Measurements from ENCODE around the gene SOX12. TPM values are rescaled to one million over a fixed set of nuclear protein-coding genes. Genes with fewer than 3 reads are reported as not detected.
"Not testable (repeated sequence)": the region's sequence is repeated elsewhere in the genome, so short reads cannot be mapped to it uniquely, and the experiment has no call there.

Gene SOX12
- total RNA-seq, 2 experiments from 2014 or later = 4.4 to 4.7 TPM

DNA sequence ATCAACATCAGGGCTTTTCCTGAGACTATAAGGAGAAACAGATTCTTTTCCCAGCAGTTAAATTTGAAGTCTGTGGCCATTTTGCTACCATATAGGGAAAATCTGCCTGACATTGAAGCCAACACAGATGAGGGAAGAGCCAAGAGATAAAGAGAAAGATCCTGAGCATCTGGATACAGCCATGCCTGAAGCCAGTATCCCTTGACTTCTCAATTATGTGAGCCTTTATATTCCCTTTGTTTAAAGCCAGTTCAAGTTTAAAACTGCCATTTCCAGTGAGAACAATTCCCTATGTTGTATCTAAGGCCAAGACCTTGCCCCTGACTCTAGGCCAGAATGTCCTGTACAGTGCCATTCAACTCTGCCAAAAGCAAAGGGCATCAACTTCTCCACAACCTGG lies 17.8 kb downstream of the SOX12 start:
- H3K4me3 Mint-ChIP-seq = no peak overlapping the region
- CTCF ChIA-PET = no interaction called here
- H3K4me1 Mint-ChIP-seq (ENCODE audit: low read depth) = peaks cover 8% of the 10 kb centered on the region
- POLR2A ChIA-PET = no interaction called here
- H3K36me3 Mint-ChIP-seq = peaks cover 6% of the 10 kb centered on the region
- intact Hi-C loops (cut with micrococcal nuclease) = no loop called here
- DNase-seq = no peak
- peaks cover 7% of the 10 kb centered on the region for H3K9me3 Mint-ChIP-seq
- no peaks in the 10 kb centered on the region for H3K27me3 Mint-ChIP-seq
- H3K27ac Mint-ChIP-seq = no peak overlapping the region

DNA sequence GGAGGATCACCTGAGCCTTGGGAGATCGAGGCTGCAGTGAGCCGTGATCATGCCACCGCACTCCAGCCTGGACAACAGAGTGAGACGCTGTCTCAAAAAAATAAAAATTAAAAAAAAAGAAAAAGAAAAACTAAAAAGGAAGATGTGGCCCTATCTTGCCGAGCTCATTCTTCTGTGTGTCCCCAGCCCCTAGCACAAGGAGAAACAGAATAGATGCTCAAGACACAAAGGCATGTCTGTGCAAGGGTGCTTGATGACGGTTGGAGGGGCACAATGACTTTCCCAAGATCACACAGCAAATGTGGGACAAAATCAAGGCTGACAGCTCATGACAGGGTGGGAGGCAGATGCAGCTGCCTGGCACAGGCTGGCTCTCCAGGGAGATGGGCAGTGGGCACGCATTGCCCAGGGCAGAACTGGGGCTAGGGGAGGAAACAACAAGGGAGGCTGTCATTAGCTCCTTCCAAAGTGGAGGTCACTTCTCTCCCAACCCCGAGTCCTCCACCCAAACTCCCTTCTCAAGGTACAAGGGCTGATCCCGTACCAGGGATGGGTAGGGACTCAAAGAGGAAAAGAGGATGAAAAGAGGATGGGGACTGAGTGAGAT lies 20.8 kb downstream of the SOX12 start:
- ChIA-PET POLR2A (interaction anchor here (0.8 kb wide), 1 partner anchor 34 kb away, joined by 3 read pairs; the partner anchor contains the start of gene TRIB3), CTCF (interaction anchor here (0.5 to 4.2 kb wide), 4 partner anchors 8 to 86 kb away, joined by 3 to 37 read pairs (median 8); partner anchors contain the start of gene TRIB3)
- Mint-ChIP-seq H3K36me3 (peaks cover 8% of the 10 kb centered on the region), H3K27ac (peak overlapping the region; percentile 63), H3K4me3 (peak overlapping the region; percentile 76), H3K9me3 (peaks cover 7% of the 10 kb centered on the region), H3K27me3 (no peaks in the 10 kb centered on the region), H3K4me1 (ENCODE audit: low read depth) (peaks cover 12% of the 10 kb centered on the region)
- intact Hi-C loops (cut with micrococcal nuclease) = no loop called here
- DNase-seq = no peak

DNA sequence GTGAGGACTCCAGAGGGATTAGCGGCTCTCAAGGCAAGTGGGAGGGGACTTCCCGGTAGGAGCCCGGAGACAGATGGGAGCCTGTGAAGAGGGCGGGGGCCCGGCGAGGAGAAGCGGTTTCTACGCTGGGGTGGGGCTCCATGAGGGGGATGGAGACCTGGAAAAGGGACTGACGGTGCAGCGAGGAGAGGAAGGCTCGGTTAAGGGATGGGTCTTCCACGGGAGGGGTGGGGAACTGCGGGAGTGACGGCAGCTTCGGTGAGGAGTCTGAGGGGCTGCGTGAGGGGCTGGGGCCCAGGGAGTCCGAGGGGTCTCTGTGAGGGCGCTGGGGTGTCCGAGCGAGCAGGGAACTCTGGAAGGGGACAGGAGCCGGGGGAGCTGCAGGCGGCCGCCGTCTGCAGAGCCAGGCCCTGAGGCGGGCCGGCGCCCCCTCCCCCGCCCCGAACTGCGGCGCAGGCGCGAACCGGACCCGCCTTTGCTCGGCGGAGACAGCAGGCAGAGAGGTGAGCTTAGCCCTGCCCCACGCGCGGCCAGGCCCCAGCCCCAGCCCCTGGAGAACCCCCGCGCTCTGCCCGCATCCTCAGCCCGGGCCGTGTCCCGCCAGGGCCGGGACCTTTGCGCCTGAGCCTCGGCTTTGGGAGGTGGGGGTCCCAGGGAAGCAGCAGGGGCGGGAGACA lies 21.4 kb downstream of the SOX12 start, which contains the start of gene NRSN2:
Gene NRSN2, plus strand, starts transcription at position 472 of the 677 bp plus-strand sequence. CDS start 2,533 bp downstream, outside the sequence.
- ChIA-PET POLR2A (interaction anchor here (0.5 kb wide), 1 partner anchor 61 kb away, joined by 3 read pairs; the partner anchor contains the start of gene RBCK1), CTCF (interaction anchor here (0.5 to 4.2 kb wide), 4 partner anchors 8 to 85 kb away, joined by 3 to 37 read pairs (median 8); partner anchors contain the start of gene TRIB3)
- Mint-ChIP-seq H3K36me3 (peaks cover 6% of the 10 kb centered on the region), H3K4me3 (peak within 1 kb of the TSS; percentile 87), H3K9me3 (peaks cover 6% of the 10 kb centered on the region), H3K27me3 (no peaks in the 10 kb centered on the region), H3K4me1 (ENCODE audit: low read depth) (peaks cover 12% of the 10 kb centered on the region), H3K27ac (peak within 1 kb of the TSS; percentile 63)
- intact Hi-C loops (cut with micrococcal nuclease) = no loop called here
- DNase-seq = peak; percentile 44

DNA sequence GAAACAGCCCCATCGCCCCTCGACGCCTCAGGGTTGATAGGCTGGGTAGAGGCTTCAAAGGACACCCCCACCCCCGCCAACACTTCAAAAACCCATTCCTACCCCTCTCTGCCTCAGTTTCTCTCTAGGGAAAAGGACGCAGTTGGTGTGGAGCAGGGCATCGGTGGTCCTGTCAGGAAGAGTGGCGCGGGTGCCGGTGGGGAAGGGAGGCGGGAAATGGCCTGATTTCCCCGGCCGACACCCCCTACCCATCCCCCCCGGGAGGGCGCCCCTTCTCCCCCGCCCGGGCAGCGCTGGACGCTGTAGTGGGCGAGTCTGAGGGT lies 21.9 kb downstream of the SOX12 start:
- H3K27ac Mint-ChIP-seq = no peak overlapping the region
- intact Hi-C loops (cut with micrococcal nuclease) = no loop called here
- POLR2A ChIA-PET = interaction anchor here (0.5 kb wide), 1 partner anchor 61 kb away, joined by 3 read pairs; the partner anchor contains the start of gene RBCK1
- peaks cover under 1% of the 10 kb centered on the region for H3K9me3 Mint-ChIP-seq
- no peaks in the 10 kb centered on the region for H3K27me3 Mint-ChIP-seq
- H3K36me3 Mint-ChIP-seq = peaks cover 2% of the 10 kb centered on the region
- DNase-seq = no peak
- peaks cover 12% of the 10 kb centered on the region for H3K4me1 Mint-ChIP-seq (ENCODE audit: low read depth)
- H3K4me3 Mint-ChIP-seq = peak overlapping the region; percentile 87
- CTCF ChIA-PET = interaction anchor here (0.7 to 4.2 kb wide), 3 partner anchors 17 to 49 kb away, joined by 3 to 37 read pairs (median 4); partner anchors contain the start of gene TRIB3

DNA sequence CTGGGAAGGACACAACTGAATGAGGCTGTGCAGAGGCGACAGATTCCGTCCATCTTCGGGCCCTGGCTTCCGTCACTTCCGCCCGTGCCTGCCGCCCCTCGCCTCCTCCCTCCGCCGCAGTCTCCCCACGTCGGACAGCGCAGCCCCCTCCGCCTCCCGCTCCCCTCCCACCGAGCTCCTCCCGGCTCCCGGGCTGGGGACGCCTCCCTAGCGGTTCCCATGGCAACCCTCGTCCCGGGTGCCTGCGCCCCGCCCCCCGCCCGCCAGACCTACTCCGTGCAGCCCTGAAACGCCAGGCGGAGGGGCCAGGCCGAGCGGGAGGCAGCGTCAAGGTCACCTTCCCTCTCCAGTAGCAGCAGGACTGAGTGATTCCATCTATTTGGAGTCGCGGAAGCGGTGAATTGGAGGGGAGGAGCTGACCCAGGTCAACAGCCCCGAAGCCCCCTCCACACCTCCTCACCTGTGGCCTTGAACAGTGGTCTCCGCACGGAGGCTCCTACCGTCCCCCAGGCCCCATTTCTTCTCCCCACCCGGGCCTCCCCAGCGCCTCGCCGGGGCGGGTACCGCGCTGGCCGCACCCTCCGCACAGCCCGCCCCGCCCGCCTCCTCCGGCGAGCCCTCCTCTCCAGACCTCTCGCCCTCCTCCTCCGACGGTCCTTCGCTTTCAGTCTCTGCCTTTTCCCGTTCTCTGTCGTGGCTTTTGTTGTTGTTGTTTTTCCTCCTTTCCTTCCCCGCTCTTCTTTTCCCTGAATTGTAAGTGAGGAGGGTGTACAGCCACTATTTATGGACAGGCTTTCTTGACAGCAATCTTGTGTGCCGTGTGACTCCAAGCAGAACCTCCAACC lies 22.5 kb downstream of the SOX12 start:
- Mint-ChIP-seq H3K36me3 (peaks cover 2% of the 10 kb centered on the region), H3K27me3 (no peaks in the 10 kb centered on the region), H3K4me3 (peak overlapping the region; percentile 87), H3K4me1 (ENCODE audit: low read depth) (peaks cover 12% of the 10 kb centered on the region), H3K9me3 (no peaks in the 10 kb centered on the region), H3K27ac (peak overlapping the region; percentile 14)
- DNase-seq = peak; percentile 76
- intact Hi-C loops (cut with micrococcal nuclease) = no loop called here
- POLR2A ChIA-PET = interaction anchor here (0.5 to 0.8 kb wide), 2 partner anchors 60 to 194 kb away, joined by 3 read pairs; partner anchors contain the start of gene RBCK1
- CTCF ChIA-PET = interaction anchor here (0.7 to 4.2 kb wide), 3 partner anchors 17 to 49 kb away, joined by 3 to 37 read pairs (median 4); partner anchors contain the start of gene TRIB3

DNA sequence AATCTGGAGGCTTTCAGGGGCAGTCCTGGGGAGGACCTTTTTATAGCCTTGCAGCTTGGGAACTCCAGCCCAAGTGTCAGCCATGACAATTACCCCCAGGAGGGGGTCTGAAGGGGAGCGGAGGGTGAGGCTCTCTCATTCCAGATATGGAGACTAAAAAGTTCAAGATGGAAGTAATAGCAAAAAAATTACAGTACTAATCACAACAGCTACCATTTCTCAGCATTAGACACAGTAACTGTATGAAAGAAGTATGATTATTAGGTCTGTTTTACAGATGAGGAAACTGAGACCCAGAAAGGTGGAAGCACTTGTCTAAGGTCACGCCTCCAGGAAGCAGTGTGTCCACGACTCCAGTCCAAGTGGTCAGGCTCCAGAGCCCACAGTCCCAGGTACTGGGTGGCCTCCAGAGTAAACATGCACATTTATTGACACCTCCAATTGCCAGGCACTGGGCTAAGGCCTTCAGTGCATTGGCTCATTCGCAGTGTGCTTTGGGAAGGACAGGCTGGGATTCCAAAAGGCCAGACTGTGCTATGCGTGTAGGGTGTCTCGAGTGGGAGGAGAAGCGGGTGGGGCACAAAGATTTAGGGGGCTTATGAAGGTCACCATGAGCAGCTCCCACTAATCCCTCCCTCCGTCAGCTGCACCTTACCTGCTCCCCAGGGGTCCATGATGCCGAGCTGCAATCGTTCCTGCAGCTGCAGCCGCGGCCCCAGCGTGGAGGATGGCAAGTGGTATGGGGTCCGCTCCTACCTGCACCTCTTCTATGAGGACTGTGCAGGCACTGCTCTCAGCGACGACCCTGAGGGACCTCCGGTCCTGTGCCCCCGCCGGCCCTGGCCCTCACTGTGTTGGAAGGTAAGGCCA lies 23.9 kb downstream of the SOX12 start:
- Mint-ChIP-seq H3K36me3 (peaks cover 2% of the 10 kb centered on the region), H3K4me3 (no peak overlapping the region), H3K27me3 (no peaks in the 10 kb centered on the region), H3K4me1 (ENCODE audit: low read depth) (peaks cover 12% of the 10 kb centered on the region), H3K27ac (no peak overlapping the region), H3K9me3 (no peaks in the 10 kb centered on the region)
- POLR2A ChIA-PET = no interaction called here
- no peak for DNase-seq
- intact Hi-C loops (cut with micrococcal nuclease) = no loop called here
- CTCF ChIA-PET = interaction anchor here (0.6 to 1.0 kb wide), 2 partner anchors 19 to 1007 kb away, joined by 3 read pairs; no protein-coding TSS in a partner anchor

DNA sequence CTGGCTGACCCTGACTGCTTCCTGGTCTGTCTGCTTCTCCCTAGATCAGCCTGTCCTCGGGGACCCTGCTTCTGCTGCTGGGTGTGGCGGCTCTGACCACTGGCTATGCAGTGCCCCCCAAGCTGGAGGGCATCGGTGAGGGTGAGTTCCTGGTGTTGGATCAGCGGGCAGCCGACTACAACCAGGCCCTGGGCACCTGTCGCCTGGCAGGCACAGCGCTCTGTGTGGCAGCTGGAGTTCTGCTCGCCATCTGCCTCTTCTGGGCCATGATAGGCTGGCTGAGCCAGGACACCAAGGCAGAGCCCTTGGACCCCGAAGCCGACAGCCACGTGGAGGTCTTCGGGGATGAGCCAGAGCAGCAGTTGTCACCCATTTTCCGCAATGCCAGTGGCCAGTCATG lies 27.8 kb downstream of the SOX12 start:
- CTCF ChIA-PET = interaction anchor here (0.6 to 4.0 kb wide), 10 partner anchors 9 to 771 kb away, joined by 3 to 58 read pairs (median 8); no protein-coding TSS in a partner anchor
- no peak for DNase-seq
- H3K4me1 Mint-ChIP-seq (ENCODE audit: low read depth) = peaks cover 4% of the 10 kb centered on the region
- no peaks in the 10 kb centered on the region for H3K9me3 Mint-ChIP-seq
- H3K36me3 Mint-ChIP-seq = peaks cover under 1% of the 10 kb centered on the region
- H3K4me3 Mint-ChIP-seq = no peak overlapping the region
- POLR2A ChIA-PET = no interaction called here
- intact Hi-C loops (cut with micrococcal nuclease) = loop anchor here (5.0 kb wide), 1 partner anchor 109 kb away; the partner anchor contains the start of gene TBC1D20
- no peak overlapping the region for H3K27ac Mint-ChIP-seq
- H3K27me3 Mint-ChIP-seq = no peaks in the 10 kb centered on the region

DNA sequence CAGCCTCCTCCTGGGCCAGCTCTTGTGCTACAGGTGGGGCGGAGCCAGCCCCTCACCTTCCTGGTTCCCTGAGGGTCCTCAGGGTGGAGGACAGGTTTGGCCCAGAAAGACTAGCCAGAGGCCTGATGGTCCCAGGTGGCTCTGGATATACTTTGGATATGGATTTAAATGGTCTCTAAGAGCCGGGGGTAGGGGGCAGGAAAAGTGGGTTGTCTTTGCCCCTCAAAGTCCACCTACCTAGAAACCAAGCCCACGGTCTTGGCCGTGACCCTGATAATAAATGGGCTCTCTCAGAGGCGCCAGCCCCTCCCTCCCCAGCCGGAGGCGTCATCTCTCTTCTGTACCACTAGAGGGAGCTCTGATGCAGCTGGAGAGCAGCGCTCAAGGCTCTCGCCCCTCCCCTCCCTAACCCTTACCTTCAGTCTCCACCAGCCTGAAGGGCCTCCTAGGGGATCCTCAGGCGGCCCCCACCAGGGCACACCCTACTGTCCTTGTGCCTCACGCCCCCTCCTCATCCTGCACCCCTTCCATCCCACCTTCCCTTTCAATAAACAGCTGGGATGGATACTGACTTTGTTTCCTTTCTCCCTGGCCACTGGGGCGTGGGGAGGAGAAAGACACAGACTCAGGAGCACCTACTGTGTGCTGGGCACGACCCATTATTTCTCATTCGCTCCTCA lies 29.1 kb downstream of the SOX12 start:
- Mint-ChIP-seq H3K4me1 (ENCODE audit: low read depth) (no peaks in the 10 kb centered on the region), H3K36me3 (no peaks in the 10 kb centered on the region), H3K27me3 (no peaks in the 10 kb centered on the region), H3K27ac (no peak overlapping the region), H3K4me3 (no peak overlapping the region), H3K9me3 (no peaks in the 10 kb centered on the region)
- ChIA-PET CTCF (interaction anchor here (0.6 to 4.0 kb wide), 30 partner anchors 9 to 313 kb away, joined by 3 to 58 read pairs (median 6); partner anchors contain the start of genes TBC1D20 and TRIB3), POLR2A (no interaction called here)
- intact Hi-C loops (cut with micrococcal nuclease) = loop anchor here (1.0 to 5.0 kb wide), 5 partner anchors 28 to 290 kb away; partner anchors contain the start of gene TBC1D20
- peak; percentile 87 for DNase-seq

DNA sequence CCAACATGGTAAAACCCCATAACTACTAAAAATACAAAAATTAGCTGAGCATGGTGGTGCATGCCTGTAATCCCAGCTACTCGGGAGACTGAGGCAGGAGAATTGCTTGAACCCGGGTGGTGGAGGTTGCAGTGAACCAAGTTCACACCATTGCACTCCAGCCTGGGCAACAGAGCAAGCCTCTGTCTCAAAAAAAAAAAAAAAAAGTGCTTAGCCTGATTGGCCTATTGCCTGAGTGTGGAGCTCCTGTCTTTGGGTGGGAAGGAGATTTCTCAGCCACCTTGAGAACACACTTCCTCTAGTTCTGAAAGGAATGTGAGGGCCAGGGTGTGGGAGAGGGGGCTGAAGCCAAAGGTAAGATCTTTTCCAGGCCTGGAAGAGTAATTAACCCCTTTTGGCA lies 30.8 kb downstream of the SOX12 start:
- CTCF ChIA-PET = interaction anchor here (1.2 to 4.0 kb wide), 6 partner anchors 10 to 122 kb away, joined by 3 to 58 read pairs (median 6); partner anchors contain the start of gene TRIB3
- H3K27me3 Mint-ChIP-seq; H3K4me3 Mint-ChIP-seq; H3K27ac Mint-ChIP-seq; H3K36me3 Mint-ChIP-seq; H3K4me1 Mint-ChIP-seq (ENCODE audit: low read depth); POLR2A ChIA-PET; DNase-seq; H3K9me3 Mint-ChIP-seq; intact Hi-C loops (cut with micrococcal nuclease): not testable (repeated sequence)

DNA sequence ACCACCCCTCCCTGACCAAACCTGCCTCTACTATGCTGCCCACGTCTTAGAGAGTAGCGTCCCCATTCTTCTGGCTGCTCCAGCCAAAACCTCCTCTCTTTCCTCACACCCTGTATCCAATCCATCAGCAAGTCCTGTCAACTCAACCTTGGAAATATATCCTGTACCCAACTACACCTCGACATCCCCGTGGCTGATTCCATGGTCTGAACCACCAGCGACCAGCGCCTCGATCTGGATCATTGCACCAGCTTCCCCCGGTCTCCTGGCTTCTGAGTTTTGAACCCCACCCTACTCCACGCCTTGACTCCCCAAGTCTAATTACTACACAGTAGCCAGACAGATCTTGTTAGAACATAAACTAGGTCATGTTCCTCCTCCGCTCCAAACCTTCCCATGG lies 31.4 kb downstream of the SOX12 start:
- ChIA-PET CTCF (interaction anchor here (1.5 kb wide), 1 partner anchor 9 kb away, joined by 4 read pairs; no protein-coding TSS in a partner anchor), POLR2A (no interaction called here)
- H3K4me1 Mint-ChIP-seq (ENCODE audit: low read depth) = no peaks in the 10 kb centered on the region
- H3K4me3 Mint-ChIP-seq = no peak overlapping the region
- no peaks in the 10 kb centered on the region for H3K27me3 Mint-ChIP-seq
- H3K27ac Mint-ChIP-seq = no peak overlapping the region
- intact Hi-C loops (cut with micrococcal nuclease) = no loop called here
- no peaks in the 10 kb centered on the region for H3K36me3 Mint-ChIP-seq
- no peaks in the 10 kb centered on the region for H3K9me3 Mint-ChIP-seq
- no peak for DNase-seq

Measured in activated CD4-positive, alpha-beta memory T cell treated with anti-CD3 and anti-CD28 coated beads for 36 hours (primary cell).